DMS 273 treated with DMSO at 0.1 percent for 48 hours (cell line): ENCODE data around the gene CPSF4L.
"Not testable (repeated sequence)": the region's sequence is repeated elsewhere in the genome, so short reads cannot be mapped to it uniquely, and the experiment has no call there.

ENCODE experiments used
- DNase-seq: peaks from one replicate; lab custom pipeline; 2025; lab: John Stamatoyannopoulos, UW

Gene CPSF4L

DNA sequence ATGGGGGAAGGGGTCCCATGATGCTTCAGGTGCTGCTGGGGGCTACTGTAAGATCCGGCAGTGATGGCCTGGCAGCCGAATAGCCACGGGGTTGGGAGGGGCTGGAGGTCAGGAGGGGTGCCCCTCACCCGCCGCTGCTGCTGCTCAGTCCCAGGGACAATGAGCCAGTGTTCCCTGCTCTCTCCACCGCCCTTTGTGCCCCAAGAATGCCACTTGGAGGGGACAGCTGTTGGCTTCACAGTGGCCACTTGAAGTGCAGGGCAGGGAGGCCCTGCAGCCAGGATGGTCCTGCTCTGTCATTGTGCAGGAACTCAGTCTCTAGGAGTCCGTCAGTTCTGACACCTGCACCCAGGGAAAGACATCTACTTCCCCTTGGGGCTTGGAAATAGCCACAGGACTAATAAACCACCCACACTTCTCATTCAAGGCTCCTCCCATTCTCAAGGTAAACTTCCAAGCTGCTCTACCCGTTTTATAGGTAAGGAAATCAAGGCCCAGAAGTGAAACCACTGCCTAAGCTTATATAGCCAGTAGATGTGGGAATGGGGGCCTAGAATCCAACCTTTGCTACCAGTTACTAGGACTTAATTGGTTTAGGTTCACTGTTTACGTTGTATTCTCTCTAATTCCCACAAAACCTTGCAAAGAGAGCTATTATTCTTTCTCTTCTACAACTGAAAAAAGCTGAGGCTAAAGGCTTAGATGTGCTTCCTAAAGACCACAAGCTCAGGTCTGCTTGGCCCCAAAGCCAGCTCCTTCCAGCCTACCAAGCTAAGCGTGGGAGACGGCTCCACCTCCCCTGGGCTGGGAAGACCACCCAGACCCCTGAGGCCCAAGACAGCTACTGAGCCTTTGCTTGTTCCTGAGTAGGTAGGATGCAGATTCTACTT, 6.2 kb upstream of the CPSF4L start:
- DNase-seq: no peak

DNA sequence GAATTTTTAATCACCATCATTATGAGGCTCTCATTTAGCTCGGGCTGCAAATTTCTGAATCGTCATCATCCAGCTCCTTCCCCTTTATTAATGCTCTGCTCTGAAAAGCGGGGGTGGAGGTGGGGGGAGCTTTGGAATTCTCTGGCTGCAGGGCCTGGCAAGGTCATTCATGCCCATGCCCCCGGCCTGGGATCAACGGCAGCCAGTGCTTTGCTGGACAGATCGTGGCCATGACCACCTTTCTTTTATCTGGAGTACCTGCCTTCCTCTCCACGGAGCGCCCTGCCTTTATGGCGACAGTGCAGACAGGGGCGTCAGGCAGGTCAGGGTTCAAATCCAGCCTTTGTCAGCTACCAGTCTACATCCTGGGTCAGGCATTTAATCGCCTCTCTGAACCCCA, 5.1 kb upstream of the CPSF4L start:
- DNase-seq: no peak

DNA sequence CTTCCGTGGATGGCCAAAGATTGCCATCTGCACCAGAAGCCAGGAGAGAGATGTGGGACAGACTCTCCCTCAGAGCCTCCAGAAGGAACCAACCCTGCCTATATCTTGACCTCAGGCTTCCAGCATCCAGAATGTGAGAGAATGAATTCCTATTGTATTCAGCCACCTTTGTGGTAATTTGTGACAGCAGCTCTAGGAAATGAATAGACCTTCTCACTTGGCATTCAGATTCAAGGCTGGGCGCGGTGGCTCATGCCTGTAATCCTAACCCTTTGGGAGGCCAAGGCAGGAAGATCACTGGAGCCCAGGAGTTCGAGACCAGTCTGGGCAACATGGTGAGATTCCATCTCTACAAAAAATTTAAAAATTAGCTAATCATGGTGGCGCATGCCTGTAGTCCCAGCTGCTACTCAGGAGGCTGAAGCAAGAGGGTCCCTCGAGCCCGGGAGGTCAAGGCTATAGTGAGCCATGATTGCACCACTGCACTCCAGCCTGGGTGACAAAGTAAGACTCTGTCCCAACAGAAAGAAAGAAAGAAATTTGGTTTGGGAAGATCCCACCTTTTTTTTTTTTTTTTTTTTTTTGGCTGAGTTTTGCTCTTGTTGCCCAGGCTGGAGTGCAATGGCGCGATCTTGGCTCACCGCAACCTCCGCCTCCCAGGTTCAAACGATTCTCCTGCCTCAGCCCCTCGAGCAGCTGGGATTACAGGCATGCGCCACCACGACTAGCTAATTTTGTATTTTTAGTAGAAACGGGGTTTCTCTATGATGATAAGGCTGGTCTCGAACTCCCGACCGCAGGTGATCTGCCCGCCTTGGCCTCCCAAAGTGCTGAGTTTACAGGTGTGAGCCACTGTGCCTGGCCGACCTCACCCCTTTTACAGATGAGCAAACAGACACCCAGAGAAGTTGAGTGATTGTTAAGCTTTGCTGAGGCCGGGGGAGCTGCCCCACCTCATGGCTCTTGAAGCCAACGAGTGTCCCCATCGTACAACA, 4.3 kb upstream of the CPSF4L start:
- no peak for DNase-seq

GRCh38 chr17:73264448-73264847, 2.8 kb upstream of the CPSF4L start:
- DNase-seq: not testable (repeated sequence)

DNA sequence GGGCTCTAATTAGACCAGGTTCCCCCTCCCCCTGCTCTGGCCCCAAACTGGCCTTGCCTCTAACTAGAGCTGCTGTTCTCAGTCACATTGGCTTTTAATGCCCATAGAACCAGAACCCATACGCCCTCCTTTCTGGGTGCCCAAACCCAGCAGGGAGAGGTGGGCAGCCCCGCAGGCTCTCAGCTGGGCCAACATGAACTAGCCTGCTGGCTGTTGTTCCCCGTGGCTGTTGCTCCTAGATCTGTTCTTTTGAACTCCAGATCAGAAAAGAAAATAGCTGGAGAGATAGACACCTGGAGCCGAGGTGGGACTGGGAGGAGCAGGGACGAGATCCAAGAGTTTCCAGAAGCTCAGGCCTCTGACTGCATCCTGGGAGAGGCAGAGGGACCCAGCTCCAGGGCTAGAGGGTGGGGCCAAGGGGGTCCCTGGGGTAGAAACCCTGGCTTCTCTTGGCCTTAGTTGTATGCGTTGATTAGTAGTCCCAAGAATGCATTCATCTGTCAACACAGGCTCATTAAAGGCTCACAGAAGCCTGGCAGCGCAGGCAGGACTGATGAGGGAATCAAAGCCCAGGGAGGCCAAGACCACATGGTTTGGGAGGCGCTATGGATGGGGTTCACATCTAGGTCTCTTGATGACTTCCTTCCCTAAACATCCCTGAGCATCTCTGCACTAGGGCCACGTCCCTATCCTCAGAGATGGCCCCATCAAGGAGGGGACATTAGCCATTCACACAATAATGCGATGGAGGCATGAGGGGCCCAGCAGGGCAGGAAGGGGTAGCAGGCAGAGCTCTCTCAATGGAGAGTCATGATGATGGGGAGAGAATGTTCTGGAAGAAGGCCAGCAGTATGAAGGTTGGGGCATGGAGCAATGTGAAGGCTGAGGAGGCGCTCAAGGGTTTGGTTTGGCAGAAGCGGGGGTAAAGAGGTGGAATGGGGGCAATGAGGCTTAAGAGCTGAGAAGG, 1.3 kb upstream of the CPSF4L start:
- DNase-seq: no peak

DNA sequence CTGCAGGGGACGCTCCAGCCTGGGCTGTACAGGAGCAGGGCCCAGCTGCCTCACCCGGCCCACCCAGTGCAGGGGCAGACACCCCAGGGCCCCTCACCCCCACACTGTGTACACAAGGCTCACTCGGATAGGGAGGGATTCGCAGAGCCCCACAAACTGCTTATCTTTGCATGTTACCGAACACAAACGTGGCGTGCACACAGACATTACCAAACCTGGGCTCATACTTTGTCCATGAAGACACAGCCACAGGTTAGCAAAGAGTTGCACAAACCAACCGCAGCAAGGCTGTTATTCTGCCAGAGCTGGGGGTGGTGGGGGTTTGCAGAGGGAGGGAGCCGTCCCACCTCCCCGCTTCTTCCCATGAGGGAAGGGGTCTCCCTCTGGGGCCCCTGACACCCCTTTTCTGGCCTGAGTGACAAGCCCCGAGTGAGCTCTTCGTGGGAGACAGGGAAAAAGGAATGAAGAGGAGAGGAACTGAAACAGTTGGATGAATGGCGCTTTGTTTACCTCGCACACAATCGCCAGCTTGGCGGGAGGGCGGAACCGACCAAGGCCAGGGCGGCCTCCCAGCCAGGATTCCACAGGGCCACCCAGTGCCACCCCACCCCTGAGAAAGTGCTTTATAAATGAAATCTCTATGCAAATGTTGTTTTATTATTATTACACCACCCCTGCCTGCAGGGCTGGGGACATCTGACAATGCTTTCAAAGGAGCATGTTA, 434 bp upstream of the CPSF4L start:
- no peak for DNase-seq

DNA sequence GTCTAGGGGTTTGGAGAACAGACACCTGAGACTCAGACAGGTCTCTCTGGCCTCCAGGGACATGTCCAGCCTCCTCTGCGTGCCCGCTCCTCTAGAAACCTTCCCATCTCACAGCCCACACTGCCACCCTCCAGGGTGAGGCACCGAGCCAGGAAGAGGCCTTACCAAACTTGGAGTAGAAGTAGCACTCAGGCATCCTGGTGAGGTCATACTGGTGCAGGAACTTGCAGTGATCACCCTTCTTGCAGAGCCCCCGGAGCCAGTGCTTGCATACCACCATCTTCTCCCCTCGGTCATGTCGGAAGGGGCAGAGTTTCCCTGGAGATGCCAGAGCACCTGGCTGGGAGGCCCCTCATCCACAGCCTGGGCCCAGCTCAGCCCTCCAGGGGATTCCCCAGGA, 4.2 kb downstream of the CPSF4L start:
- DNase-seq: no peak

DNA sequence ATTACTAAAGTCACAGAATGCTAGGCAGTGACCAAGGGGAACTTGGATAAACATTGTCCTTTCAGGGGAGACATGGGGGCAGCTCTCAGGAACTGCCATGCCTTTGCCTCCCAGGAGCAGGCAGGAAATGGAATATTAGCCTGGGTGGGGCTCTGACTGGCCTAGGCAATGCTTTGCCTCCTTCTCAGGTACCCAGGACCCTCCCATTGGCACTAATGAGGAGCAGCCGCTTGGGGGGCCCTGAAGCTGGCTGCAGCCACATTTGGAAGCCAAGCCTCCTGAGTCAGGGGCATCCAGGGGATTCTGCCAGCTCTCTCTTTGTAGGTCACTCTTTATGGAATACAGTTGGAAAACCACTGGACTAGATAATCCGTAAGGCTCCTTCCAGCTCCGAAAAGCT, 5.5 kb downstream of the CPSF4L start:
- no peak for DNase-seq

- DNase-seq: no peak
Measured at GRCh38 chr17:73255671-73256181, 6.0 kb downstream of the CPSF4L start.

DNA sequence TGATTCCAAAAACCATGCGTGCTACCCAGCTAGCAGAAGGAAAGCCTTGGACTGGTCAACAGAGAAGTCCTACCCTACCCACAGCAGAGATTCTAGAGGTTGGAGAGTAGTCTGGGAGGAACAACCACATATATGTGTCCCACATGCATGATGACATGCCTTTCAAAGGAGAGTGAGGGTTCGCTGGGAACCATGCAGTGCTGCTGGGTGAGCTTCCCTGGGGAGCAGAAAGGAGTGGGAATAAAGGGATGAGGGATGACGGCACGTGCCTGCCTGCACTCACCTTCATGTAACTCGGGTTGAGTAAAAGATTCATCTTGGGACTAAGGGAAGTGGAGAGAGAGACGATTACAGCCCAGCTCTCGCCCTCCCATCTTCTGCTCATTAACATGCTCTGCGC, 9.8 kb downstream of the CPSF4L start:
- DNase-seq: no peak

DNA sequence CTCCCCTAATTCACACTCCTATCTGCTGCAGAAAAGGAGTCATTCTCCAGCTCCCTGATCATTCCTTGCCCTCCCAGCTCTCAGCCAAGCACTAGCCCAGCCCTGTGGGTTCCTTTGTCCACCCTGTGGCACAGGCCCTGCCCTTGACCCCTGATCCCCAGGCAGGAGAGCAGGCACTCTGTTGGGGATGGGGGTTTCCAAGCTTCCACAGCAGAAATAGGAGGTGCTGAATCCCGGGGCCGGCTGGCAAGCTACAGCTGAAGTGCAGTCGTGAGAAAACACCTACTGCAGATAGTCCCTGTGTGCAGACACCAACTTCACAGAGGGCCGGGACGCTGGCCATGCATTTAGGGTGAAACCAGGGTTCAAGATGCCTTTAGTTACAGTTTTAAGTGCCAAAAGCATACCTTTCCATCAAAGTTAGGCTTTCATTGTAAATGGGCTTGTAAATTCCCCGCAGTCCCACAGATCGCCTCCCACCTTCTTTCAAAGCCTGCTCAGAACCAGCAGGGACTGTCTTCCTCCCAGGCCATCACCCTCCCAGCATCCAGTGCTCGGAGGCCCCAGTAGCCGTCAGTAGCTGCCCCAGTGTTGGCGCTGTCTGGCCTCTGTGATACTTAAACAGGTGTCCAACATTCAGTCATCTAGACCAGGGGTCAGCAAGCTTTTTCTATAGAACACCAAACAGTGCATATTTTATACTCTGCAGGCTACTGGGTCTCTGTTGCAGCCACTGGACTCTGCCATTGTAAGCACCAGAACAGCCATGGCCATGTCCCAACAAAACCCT, 10.6 kb downstream of the CPSF4L start:
- DNase-seq: no peak

- DNase-seq: no peak
Measured at GRCh38 chr17:73249700-73250099, 12.0 kb downstream of the CPSF4L start.

DNA sequence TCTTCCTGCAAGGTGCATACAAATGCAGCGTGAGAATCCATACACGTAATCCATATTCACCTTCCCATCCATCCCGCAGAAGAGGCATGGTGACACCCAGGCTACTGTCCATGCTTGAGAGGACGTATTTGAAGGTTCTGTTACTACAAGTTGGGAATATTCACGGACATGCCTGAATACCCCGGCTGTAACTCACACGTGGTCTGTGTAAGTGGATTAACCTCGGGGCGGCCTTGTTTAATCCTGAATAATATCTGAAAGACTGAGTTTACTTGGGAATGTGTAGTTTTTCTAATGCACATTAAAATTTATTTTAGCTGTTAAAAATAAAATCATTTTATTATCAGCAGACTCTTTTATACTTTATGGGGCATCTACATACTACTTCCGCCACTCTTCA, 13.1 kb downstream of the CPSF4L start:
- DNase-seq: no peak

DNA sequence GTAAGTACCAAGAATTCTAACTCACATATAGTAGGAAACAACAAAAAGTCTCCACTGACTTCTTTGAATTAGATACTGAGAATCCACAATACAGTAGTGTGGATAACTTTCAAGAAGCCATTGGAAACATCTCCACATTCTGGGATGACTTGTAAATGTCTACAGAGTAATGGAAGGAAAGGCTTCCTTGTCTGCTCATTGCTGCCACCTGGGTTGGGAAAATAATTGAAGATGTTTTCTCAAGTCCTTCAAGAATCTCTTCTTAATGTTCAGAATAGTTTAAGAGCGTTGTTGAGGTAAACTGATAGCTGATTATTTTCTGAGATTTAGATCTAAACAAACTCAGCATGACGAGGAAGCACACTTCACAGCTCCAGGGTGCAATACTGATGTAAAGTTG, 14.0 kb downstream of the CPSF4L start:
- no peak for DNase-seq

GRCh38 chr17:73240561-73240960, 21.1 kb downstream of the CPSF4L start:
- DNase-seq: no peak

- no peak for DNase-seq
Measured at GRCh38 chr17:73237714-73238113, 24.0 kb downstream of the CPSF4L start.

DNA sequence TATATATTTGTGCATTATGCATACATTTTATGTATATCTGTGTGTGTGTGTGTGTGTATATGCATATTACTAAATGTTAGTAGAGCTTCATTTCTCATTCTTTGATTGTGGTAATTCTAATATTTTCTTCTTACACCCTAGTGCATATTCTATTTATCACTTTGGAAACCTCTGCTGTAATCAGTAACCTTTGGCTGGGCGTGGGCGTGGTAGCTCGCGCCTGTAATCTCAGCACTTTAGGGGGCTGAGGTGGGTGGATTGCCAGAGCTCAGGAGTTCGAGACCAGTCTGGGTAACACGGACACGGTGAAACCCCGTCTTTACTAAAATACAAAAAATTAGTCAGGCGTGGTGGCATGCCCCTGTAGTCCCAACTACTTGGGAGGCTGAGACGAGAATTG, 26.9 kb downstream of the CPSF4L start:
- no peak for DNase-seq

DNA sequence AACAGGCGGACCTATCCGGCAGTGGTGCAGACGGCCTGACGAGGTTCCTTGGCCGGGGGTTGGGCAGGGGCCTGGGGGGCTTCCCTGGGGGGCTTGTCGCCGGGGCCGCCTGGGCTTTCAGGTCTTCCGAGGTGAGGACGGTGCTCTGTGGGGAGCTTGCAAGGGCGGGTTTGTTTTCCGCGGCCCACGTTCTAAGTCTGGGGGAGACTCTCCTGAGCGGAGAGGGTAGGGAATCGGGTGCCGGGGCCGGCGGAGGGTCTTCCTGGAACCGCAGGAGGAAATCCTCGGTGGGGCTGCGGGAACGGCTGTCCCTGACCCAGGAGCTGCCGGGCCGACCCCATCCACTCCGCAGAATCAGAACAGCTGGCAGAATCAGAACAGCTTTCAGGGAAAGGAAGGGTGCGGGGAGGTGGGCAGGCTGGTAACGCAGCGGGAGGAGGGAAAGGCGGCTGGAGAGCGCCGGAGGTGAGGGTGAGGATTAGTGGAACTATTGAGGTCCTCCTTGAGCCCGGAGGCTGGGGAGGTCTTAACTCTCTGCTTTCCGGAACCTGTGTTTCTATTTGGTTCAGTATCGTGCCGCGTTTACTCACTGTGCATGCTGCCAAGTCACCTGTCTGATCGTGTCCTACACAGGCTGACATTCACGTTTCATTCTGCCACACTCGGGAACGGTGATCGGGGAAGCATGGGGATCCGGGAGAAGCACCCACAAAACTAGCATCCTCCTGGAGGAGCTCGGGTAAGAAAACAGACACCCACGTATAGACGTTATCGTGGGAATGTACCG, 28.9 kb downstream of the CPSF4L start:
- DNase-seq: no peak
